Neural crest cell (in vitro differentiated cells): Measurements from ENCODE around the gene KIAA0040. TPM values are rescaled to one million over a fixed set of nuclear protein-coding genes. Genes with fewer than 3 reads are reported as not detected.

Source experiments
- DNase-seq: peaks from one replicate; pipeline ENCODE4 v3.0.0; 2021; ENCODE audit warnings: low read depth, mixed read lengths, low spot score
- H3K27ac Mint-ChIP-seq: one replicate; pipeline ENCODE4 v1.8.0; 2021; ENCODE audit warnings: mild to moderate bottlenecking, mixed read lengths; ENCODE audit not compliant: unreplicated experiment
- H3K27me3 Mint-ChIP-seq: 2 replicates; pipeline ENCODE4 v1.8.0; 2021; ENCODE audit warnings: low read depth, mild to moderate bottlenecking, mixed read lengths
- H3K36me3 Mint-ChIP-seq: 2 replicates; pipeline ENCODE4 v1.8.0; 2021; ENCODE audit warnings: low read depth, mild to moderate bottlenecking, mixed read lengths
- H3K4me1 Mint-ChIP-seq: 2 replicates; pipeline ENCODE4 v1.8.0; 2021; ENCODE audit warnings: mixed read lengths
- H3K4me3 Mint-ChIP-seq: one replicate; pipeline ENCODE4 v1.8.0; 2021; ENCODE audit warnings: mild to moderate bottlenecking, mixed read lengths
- H3K9me3 Mint-ChIP-seq: 2 replicates; pipeline ENCODE4 v1.8.0; 2021; ENCODE audit warnings: mixed read lengths
- total RNA-seq: library from RNA; stranded (reverse); gene quantifications from 2 replicates; pipeline ENCODE4 v1.2.1, GENCODE V29; 2021
- TF ChIP-seq, protein P1 (sequence below): fragments of 200-600 bp; sonication (generic); conservative IDR thresholded peaks from 2 replicates; pipeline ENCODE4 v1.5.0; 2021; ENCODE audit warnings: antibody characterized with exemption, mild to moderate bottlenecking

KIAA0040 gene
- total RNA-seq, 1 donor from 2014 or later, result 0.42 TPM

- peaks cover 5% of the 10 kb centered on the region for H3K27me3 Mint-ChIP-seq
- peaks cover 18% of the 10 kb centered on the region for H3K4me1 Mint-ChIP-seq
- no peaks in the 10 kb centered on the region for H3K36me3 Mint-ChIP-seq
- H3K9me3 Mint-ChIP-seq, result no peaks in the 10 kb centered on the region
- TF ChIP-seq, protein P1, sequence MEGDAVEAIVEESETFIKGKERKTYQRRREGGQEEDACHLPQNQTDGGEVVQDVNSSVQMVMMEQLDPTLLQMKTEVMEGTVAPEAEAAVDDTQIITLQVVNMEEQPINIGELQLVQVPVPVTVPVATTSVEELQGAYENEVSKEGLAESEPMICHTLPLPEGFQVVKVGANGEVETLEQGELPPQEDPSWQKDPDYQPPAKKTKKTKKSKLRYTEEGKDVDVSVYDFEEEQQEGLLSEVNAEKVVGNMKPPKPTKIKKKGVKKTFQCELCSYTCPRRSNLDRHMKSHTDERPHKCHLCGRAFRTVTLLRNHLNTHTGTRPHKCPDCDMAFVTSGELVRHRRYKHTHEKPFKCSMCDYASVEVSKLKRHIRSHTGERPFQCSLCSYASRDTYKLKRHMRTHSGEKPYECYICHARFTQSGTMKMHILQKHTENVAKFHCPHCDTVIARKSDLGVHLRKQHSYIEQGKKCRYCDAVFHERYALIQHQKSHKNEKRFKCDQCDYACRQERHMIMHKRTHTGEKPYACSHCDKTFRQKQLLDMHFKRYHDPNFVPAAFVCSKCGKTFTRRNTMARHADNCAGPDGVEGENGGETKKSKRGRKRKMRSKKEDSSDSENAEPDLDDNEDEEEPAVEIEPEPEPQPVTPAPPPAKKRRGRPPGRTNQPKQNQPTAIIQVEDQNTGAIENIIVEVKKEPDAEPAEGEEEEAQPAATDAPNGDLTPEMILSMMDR, result no peak
- no peak overlapping the region for H3K27ac Mint-ChIP-seq
- H3K4me3 Mint-ChIP-seq, result no peak overlapping the region
- DNase-seq, result no peak
Measured at GRCh38 chr1:175164751-175165150, 27.8 kb downstream of the KIAA0040 start.

- H3K9me3 Mint-ChIP-seq, result no peaks in the 10 kb centered on the region
- peaks cover 18% of the 10 kb centered on the region for H3K4me1 Mint-ChIP-seq
- H3K4me3 Mint-ChIP-seq, result no peak overlapping the region
- DNase-seq, result no peak
- H3K36me3 Mint-ChIP-seq, result no peaks in the 10 kb centered on the region
- H3K27ac Mint-ChIP-seq, result peak overlapping the region; percentile 77
- peaks cover 5% of the 10 kb centered on the region for H3K27me3 Mint-ChIP-seq
- TF ChIP-seq, protein P1, result no peak
Measured at GRCh38 chr1:175163702-175164101, 28.9 kb downstream of the KIAA0040 start.

GRCh38 chr1:175162955-175163354 is 29.6 kb downstream of the KIAA0040 start:
- H3K36me3 Mint-ChIP-seq, result no peaks in the 10 kb centered on the region
- no peak overlapping the region for H3K27ac Mint-ChIP-seq
- H3K27me3 Mint-ChIP-seq, result peaks cover 5% of the 10 kb centered on the region
- peaks cover 23% of the 10 kb centered on the region for H3K4me1 Mint-ChIP-seq
- TF ChIP-seq, protein P1, result no peak
- no peaks in the 10 kb centered on the region for H3K9me3 Mint-ChIP-seq
- DNase-seq, result no peak
- H3K4me3 Mint-ChIP-seq, result no peak overlapping the region

- DNase-seq, result no peak
- TF ChIP-seq, protein P1, result no peak
Measured at GRCh38 chr1:175158170-175158591, 34.4 kb downstream of the KIAA0040 start.

DNA sequence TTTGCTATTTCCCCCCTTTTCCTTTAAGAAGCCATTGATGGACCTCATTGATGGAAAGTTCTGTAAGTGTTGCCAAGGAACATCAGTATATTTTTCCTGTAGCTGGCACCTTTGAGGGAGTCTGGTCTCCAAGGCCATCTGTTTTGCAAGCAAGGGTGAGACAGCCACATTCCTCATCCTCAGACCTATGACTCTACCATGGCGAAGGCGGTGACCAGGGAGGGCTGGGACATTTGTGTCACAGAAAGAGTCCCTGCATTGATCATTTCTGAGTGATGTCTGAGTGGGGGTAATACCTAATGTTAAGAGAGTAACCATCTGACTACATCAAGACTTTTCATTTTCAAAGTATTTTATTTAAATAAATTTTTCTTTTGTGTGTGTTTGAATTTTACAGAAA is 35.4 kb downstream of the KIAA0040 start:
- TF ChIP-seq, protein P1, result no peak
- Mint-ChIP-seq H3K27me3 (peaks cover 26% of the 10 kb centered on the region), H3K27ac (no peak overlapping the region), H3K36me3 (no peaks in the 10 kb centered on the region), H3K9me3 (no peaks in the 10 kb centered on the region), H3K4me3 (no peak overlapping the region), H3K4me1 (peaks cover 9% of the 10 kb centered on the region)
- DNase-seq, result no peak

More at GRCh38 chr1:175158170-175158591, 34.4 kb downstream of the KIAA0040 start:
- H3K4me1 Mint-ChIP-seq, result peaks cover 9% of the 10 kb centered on the region
- peaks cover 16% of the 10 kb centered on the region for H3K27me3 Mint-ChIP-seq
- H3K9me3 Mint-ChIP-seq, result no peaks in the 10 kb centered on the region
- H3K27ac Mint-ChIP-seq, result no peak overlapping the region
- H3K36me3 Mint-ChIP-seq, result no peaks in the 10 kb centered on the region
- no peak overlapping the region for H3K4me3 Mint-ChIP-seq
